GM19328 (cell line): ENCODE measurements around the gene STRIP2.

Experiments
- ATAC-seq: cut with Tn5 transposase; IDR thresholded peaks from one replicate; pipeline ENCODE4 v1.9.1; 2021; ENCODE audit warnings: mild to moderate bottlenecking, moderate library complexity; ENCODE audit not compliant: unreplicated experiment

STRIP2 gene

DNA sequence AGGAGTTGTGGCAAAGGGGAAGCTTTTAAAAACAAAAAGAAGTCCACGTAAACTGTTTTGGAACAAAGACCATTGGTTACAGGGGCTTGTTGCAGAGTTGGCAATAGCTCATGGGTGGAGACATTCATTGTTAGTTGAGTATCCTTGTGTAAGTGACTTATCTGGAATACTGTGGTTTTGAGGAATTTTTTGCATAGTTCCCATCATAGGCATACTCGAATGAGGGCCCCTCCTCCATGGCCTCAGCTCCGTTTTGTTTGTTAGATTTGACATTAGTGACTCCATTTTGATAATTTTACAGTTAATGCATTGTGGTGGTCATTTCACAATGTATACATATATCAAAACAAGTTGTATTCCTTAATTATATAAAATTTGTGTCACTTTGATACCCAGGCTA lies 55.3 kb downstream of the STRIP2 start:
- no peak for ATAC-seq

DNA sequence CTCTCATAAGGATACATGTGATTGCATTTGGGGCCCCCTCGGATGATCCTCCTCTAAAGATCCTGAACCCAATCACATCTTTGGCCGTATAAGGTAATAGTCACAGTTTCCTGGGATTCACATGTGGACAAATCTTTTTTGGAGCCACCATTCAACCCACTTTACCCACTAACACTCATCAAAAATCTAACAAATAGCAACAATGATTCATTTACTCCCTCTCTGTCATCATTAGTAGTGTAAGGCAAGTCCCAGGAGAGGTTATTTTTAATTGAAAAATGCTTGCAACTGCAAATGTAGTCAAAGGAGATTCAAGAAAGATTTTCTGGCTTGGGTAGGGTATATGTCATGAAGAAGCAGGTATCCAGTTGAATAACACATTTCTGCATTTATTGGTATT lies 58.2 kb downstream of the STRIP2 start:
- no peak for ATAC-seq

DNA sequence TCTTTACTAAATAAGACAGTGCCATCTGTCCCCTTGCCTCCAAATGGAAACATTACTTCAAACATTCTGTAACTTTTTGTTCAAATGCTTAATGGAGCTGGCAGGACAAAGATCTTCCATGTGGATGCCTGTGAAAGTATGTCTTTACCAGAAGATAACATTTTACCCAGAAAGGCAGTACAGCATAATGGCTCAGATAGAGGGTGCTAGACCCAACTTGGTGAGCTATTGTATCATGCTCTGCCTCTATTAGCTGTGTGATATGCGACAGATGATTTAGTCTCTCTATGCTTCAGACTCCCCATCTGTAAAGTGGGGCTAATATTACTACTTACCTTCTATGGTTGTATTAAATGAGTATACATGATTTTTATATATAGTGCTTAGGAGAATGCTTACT lies 59.3 kb downstream of the STRIP2 start:
- no peak for ATAC-seq

DNA sequence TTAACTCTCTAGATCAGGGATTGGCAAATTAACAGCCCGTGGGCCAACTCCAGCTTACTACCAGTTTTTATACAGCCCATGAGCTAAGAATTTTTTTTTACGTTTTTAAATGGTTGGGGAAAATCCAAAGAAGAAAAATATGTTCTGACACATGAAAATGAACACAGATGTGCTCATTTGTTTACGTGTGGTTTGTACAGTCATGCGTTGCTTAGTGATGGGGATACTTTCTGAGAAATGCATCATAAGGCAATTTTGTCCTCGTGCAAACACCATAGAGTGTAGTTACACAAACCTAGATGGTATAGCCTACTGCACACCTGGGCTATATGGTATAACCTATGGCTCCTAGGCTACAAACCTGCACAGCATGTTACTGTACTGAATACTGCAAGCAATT lies 59.8 kb downstream of the STRIP2 start:
- ATAC-seq = no peak

DNA sequence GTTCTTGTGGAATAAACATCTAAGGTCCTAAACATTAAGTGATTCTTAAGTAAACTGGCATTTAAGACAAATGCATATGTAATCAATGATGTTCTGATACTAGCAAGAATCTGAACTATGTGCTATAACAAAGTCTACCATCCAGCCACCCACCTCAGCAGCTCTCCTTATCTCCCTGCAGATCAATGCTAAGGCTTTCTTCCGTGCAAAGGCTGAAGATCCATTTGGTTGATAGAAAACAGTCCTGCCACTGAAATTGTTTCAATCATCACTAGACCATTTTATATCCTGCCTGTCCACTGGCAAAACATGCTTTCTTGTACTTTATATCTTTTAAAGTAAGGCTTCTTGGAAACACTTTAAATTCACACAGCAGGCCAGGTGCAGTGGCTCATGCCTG lies 61.8 kb downstream of the STRIP2 start:
- no peak for ATAC-seq

DNA sequence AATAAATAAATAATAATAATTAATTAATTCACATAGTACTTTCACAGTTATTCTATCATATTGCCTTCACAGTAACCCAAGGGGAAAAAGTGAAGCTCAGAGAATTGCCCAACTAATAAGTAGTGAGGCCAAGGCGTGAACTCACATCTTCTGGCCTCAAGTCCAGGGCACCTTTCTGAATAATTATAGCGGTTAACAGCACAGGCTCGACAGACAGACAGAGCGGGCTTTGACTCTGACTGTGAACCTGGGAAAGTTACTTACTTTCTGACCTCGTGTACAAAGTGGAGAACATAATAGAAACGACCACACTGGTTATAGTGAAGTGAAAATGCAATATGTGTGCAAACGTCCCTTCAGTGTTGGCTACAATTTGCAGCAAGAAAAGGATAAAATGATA lies 62.4 kb downstream of the STRIP2 start:
- ATAC-seq = no peak

DNA sequence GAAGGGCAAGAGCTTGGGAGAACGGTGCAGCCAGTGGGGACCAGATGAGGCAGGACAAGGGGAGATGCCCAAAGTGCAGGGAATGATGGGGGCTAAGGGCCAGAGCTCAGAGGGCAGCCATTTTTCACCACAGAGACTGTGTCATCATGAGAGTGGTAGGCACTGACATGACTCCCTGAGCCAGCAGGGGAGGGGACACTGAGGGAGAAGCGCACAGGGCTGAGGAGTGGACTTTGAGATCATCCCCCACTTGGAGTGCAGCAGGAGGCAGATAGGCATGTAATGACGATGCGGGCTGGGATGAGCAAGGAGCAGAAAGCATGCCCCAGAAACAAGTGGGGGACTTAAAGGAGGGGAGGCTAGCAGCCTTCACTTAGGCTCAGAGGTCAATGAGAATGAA lies 62.9 kb downstream of the STRIP2 start:
- no peak for ATAC-seq

DNA sequence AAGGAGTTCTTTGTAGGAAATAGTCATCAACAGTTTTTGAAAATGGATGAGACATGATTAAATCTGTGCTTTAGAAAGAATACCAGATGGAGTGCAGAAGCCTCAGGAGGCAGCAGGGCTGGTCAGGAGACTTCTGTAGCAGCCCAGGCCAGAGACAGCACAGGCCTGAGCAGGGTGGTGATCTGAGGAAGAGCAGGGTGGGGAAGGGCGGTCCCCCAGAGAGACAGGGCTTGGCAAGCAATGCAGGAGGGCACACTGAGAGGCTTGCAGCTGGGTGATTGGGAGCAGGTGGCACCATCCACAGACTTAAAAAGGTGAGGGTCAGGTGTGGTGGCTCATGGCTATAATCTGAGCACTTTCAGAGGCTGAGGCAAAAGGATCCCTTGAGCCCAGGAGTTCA lies 63.8 kb downstream of the STRIP2 start:
- no peak for ATAC-seq

DNA sequence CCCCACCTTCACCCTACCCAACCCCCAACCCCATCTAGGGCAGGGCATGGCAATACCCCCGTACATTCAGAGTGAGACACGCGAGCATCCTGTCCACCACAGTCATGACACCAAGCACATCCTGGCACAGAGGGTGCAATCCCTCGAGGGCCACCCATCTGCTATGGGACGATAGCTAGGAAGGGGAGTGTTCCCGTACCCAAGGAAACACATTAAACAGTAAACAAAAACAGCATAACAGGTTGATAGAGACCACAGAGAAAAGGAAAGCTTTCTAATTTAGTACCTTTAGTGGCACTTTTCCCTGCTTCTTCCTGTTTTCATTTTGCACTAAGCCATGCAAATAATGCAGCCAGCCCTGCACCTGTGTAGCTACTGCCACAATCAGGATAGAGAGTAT lies 65.8 kb downstream of the STRIP2 start:
- ATAC-seq = no peak

DNA sequence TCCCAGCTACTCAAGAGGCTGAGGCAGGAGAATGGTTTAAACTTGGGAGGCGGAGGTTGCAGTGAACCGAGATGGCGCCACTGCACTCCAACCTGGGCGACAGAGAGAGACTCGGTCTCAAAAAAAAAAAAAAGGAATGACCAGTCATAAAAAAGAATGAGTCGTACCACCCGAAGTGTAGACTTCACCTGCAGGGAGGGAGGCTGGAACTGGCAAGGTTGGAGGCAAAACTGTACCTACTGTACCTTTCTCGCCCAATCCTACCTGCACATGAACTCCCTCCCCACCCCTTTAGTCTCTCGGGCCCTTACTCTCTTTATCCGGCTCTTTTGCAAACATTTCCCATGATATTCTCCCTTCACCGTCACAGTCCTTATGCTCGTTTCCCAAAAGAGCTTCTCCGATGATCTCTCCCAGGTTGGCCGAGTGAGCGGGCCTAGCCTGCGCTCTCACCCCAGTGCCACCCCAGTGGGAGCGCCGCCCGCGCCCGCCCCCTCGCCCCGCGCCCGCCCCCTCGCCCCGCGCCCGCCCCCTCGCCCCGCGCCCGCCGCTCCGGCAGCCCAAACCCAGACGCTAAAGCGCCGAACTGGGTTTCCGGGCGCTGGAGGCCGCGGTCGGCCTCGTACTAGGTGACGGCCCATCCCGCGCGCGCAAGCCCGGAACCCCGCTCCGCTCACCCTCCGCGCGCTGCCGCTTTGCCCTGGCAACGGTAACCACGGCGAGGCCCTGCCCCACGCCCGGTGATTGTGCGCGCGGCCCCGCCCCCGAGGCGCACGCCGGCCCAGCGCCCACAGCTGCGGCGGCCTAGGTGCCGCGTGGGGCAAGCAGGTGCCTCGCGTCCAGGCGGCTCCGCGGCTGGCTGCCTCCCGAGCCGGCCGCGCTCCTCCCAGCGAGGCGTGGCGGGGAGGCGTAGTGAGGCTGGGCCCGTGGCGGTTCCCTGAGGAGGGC lies 67.8 kb downstream of the STRIP2 start, which contains the start of gene SMKR1:
SMKR1 (plus strand) TSS at position 772 of the 948 bp plus-strand sequence. CDS start 294 bp downstream, outside the sequence.
- peak; percentile 77 for ATAC-seq

DNA sequence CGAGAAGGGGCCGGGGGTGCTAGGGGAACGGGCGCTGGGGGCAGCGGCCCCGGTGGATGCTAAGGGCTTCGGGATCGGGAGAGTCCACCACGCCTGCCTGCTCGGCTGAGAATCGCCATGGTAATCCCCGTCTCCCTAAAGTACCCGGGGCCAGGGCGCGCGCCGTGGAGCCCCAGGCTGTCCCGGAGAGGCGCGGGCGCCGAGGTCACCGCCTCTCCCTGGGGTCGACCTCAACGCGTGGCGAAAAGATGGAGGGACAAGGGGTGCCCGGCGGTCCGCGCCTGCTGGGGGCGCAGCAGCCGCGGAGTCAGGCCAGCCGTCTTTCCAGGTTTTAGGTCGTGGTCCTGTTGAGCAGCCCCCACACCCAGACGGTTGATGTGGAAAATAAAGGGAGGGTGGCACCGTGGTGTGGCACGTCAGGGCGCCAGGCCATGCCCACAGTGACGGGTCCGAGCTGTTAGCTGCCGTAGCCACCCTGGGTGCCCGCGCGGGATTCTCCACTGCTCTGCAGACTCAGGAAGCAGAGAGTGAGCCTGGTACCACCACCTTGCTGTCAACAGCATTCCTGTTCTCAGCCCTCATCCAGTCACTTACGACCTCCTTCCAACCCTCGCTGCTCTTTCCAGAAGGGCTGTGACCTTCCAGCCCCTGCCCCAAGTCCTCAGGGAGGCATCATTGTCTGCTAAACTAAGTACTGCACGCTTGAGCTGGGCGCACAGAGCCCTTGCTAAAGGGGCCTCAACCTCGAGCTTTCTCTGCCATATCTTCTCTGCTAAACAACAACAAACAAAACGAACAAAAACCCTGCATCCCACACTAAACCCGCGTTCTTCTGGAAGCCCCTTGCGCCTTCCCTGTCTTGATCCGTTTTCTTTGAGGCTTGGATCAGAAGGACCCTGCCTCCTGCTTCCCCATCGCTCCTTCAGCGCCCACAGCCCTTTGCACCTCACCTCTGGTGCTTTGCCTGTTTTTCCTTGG lies 68.8 kb downstream of the STRIP2 start:
- peak; percentile 23 for ATAC-seq

DNA sequence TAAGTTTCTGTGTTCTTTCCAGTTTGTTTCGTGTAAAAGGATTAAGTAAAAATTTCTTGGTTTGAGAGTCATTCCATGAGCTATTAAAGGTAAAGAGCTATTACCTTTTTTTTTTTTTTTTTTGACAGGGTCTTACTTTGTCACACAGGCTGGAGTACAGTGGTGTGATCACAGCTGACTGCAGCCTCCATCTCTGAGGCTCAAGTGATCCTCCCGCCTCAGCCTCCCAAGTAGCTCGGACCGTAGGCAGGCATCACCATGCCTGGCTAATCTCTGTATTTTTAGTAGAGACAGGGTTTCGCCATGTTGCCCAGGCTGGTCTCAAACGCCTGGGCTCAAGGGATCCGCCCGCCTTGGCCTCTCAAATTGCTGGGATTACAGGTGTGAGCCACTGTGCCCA lies 69.5 kb downstream of the STRIP2 start:
- ATAC-seq = no peak

DNA sequence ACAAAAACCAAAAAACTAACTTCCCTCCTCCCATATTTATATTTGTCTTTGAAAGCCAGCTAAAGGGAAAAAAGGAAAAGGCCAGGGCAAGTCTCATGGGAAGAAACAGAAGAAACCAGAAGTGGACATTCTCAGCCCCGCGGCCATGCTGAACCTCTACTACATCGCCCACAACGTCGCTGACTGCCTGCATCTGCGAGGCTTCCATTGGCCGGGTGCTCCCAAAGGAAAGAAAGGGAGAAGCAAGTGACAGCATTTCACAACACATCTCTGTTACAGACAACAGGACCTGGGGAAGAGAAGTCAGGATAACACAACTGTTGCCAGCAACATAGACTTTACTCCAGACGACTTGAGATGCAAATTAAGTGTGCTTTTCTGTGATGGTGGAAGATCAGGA lies 78.0 kb downstream of the STRIP2 start:
- no peak for ATAC-seq

DNA sequence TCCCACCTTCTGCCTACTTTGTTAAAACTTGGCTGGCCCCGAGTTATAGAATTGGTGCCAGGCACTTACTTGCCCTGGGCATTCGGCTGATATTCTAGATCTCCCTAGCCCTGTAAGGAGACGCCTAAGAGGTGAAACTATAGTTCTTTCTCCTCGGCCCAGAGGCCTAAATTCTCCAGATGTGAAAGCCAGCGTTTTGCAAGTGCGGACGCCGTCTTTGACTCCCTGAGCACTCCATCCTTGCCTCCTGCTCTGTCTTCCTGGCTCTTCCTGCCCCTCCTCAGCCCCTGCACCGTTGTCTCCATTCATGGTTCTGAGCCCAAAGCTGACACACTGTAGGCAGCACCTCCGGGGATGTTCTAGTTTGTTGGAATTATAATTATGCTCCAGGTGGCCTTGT lies 79.3 kb downstream of the STRIP2 start:
- ATAC-seq = no peak

DNA sequence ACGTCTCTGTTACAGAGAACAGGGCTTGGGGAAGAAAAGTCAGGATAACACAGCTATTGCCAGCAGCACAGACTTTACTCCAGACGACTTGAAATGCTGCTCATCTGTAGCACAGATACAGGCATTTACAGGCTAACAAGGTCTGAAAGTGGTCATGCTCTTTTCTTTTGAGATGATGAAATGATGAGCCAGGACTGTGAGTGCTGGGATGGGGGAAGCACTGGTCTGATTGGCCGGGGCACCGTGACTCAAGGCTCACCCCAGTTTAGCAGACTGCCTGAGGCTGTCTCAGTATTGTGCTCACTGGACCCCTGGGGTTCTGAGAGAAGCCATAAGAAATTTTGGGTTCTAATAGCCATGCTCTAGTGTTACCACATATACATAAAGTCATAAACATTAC lies 80.5 kb downstream of the STRIP2 start:
- ATAC-seq = no peak

DNA sequence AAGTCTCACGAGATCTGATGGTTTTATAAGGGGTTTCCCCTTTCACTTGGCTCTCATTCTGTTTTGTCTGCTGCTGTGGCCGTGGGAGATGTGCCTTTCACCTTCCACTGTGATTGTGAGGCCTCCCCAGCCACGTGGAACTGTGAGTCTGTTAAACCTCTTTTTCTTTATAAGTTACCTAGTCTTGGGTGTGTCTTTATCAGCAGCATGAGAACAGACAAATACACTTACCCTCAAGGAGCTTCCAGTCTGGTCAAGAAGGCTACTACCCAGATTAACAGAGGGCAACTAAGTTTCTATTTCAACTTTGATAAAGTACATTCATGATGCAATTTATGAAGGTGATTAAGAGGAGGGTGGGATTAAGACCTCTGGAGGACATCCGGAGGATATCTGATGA lies 81.1 kb downstream of the STRIP2 start:
- no peak for ATAC-seq

DNA sequence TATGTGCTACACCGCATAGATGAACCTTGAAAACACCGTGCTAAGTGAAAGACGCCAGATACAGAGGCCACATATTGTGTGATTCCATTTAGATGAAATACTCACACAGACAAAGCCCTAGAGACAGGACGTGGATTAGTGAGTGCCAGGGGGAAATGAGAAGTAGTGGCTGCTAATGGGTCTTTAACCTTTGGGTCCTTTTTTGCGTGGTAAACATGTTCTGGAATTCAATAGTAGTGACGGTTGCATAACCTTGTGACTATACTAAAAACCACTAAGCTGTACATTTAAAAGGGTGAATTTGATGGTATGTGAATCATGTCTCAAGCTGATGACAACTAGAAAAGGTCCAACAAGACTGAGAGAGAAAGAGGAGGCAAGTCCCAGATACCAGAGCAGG lies 83.7 kb downstream of the STRIP2 start:
- ATAC-seq = no peak

DNA sequence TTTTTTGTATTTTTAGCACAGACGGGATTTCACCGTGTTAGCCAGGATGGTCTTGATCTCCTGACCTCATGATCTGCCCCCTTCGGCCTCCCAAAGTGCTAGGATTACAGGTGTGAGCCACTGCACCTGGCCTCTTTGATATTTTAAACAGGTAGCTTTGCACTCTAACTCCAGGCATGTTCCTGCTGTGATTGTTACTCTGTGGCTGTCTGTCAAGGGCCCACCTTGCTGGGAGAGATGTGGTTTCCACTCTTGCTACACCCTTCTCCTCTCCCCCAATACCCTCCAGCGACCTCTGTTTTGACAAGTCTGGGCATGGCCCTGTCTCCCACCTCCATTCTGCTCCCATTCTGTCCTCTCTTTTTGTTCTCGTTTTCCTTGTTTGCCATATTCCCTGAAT lies 85.2 kb downstream of the STRIP2 start:
- no peak for ATAC-seq

DNA sequence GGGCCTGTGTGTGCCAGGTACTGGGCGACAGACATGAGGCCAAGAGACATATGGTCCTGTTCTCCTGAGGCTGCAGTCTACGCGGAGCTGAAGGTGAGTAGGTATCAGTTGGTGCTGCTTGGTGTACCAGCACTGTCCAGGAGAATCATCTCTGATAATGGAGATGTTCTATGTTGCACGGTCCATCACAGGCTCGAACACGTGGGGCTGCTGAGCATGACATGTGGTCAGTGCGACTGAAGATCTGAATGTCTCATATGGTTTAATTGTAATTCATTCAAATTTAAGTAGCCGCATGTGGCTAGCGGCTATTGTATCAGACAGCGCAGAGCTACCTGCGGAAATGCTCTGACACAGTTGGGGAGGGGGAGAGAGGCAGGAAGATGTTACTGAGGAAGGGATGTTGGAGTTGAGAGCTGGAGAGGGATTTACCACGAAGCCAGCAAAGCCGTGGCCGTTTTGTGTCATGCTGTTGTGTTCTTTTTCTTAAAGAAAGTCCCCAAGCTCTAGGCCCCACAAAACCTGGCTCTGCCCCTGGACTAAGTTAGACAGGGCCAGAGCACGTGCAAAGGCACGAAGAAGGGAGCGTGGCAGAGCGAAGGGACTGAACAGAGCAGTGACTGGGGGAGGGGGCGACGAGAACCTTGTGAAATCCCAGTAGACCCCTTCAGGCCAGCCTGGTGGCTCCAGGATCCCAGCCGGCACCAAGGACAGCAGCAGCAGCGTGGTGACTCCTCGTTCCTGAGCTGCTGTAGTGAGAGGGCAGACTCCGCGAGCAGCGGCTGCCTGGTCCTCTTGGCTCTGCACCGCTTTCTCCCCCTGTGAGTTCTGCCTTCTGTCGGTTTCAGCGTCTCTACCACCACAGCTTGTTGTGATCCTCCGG lies 88.1 kb downstream of the STRIP2 start:
- no peak for ATAC-seq

DNA sequence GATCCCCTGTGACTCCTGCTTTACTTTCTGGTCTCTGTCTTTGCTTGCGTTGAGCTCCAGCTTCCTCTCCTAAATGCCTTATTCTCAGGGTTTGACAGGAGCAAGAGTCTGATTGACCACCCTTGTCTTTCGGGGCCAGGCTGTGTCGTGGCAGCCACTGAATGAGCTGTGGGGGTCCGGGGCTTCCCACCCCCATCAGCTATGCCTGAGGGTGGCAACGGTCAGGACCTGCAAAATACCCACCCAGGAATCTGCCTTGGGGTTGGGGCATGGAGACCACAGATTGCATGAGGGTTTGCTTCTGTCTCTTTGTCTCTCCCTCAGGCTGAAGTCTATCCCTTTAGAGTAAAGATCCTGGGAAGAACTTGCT lies 88.7 kb downstream of the STRIP2 start:
- no peak for ATAC-seq

DNA sequence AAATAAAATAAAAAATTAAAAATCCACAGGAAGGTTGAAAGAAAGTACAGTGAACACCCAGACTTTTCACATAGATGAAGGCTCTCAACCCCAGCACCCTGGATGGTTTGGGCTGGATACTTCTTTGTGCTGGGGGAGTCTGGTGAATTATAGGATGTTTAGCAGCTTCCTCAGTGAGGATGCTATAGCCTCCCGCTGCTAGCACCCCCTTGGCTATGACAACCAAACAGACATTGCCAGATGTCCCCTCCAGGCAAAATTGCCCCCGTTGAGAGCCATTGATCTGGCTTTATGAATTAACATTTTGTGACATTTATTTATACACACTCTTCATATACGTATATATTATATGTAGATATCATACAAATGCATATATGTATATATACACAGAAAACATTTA lies 89.7 kb downstream of the STRIP2 start:
- ATAC-seq = no peak
